Hematopoietic multipotent progenitor cell treated with erythropoietin and hydrocortisone succinate and interleukin-3 and kit ligand, for 15 days (in vitro differentiated cells): Measurements from ENCODE around the gene MAPK8.
"Not testable (repeated sequence)": the region's sequence is repeated elsewhere in the genome, so short reads cannot be mapped to it uniquely, and the experiment has no call there.

Source experiments
- DNase-seq: peaks from one replicate; pipeline ENCODE4 v3.0.0-alpha.2; 2015; ENCODE audit warnings: low spot score

The MAPK8 gene

DNA sequence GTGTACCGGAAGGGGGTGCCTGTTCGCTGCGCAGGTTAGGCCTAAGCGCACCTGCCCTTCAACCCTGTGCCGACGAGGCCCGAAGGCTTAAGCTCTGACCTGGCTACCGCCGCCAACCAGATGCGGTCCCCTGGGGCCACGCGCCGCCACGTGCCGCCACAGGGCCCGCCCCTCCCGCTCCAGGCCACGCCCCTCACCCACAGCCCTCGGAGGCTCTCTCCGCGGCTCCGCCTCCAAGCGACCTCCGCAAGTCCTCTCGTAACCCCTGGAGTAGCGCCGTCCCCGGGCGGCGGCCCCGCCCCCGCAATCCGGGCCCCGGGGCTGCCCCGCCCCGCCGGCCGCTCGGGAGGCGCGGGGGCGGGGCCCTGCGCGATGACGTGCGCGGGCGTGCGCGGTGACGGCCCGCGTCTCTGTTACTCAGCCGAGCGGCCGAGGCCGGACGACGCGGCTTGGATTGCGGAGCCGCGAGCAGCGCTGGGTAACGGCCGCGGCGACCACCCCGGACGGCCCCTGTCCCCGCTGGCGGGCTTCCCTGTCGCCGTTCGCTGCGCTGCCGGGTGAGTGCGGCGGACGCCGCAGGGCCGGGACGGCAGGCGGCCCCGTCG, at the start of gene MAPK8:
TSS of gene MAPK8 (plus strand) at position 413 of the 605 bp plus-strand sequence. CDS start 94,984 bp downstream, outside the sequence.
- peak; percentile 93 for DNase-seq

DNA sequence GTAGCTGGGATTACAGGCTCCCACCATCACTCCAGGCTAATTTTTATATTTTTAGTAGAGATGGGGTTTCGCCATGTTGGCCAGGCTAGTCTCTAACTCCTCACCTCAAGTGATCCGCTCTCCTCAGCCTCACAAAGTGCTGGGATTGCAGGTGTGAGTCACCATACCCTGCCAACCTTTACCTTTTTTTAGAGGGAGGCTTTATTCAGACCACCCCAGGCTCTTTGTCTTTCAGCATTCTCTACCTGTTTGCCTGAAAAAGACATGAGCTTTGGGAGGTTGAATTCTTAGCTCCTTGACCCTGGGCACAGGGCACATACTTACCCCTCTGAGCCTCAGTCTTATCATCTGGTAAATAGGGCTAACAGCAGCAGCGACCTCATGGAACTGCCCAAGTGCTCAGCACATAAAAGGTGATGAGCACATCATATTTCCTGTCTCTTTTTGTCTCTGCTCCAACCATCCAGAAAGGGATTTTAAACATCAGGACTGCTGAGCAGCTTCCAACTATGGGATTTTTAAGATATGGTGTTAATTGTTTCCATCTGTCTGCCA, 49.0 kb upstream of the MAPK8 start:
- no peak for DNase-seq

DNA sequence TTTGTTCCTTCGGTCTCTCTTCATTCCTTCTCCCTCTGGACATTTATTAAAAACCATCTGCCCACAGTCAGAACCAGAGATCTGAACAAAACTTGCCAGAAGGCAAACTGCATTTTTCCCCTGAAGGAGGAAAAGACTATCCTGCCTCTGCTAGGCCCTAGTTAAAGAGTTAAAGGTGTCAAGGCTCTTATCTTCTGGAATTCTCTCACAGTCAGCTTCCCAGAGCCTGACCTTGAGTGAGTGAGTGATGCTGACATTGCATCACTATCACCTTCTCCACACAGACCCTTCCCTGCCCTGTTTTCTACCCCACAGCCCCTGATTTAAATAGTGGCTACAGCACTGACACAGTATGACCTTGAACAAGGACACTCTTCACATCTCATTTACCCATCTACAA, 48.4 kb upstream of the MAPK8 start:
- DNase-seq = no peak

DNA sequence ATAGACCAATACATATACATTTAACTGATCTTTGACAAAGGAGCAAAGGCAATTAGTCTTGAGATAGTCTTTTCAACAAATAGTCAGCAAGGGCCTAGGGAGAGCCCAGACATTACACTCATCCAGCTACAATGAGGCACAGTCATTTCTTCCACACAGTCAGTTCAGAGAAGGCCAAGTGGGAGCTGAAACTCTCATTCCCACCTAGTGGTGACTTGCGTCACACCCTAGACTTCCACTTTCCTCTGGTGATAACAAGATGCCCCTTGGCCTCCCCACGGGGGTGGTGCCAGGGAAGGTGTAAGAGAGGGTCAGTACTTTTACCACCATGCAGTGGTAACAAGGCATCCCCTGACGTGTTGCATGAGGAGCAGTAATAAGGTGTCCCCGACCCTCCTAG, 39.9 kb upstream of the MAPK8 start:
- no peak for DNase-seq

DNA sequence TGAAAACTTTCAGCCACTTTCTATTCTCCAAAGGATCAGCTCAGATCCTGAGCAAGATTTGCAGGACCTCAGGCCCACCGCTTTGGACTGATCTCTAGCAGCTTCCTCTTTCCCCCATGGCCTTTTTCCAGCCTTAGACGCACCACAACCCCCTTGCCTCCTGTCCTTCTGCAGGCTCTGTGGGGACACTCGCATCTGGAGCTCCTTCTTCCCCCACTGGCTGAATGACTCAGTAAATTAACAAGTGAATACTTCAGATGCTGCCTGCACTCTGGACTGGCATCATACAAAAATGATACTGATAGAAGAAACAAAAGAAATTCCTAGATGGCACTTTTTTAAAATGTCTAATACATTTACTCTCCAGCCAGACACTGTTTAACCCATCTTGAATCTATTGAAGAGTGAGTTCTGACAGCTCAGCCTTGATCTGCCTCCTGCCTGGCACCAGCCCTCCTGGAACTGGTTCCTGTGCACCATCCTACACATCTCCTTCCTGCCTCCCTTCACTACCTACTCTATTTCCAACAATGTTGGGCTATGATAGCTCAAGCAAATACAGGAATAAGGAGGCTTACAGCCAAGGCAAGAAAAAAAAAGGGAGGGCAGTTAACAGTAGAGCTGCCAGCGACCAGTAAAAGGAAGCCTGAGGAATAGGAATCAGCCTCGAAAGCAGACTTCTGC, 35.3 kb upstream of the MAPK8 start:
- DNase-seq = no peak

DNA sequence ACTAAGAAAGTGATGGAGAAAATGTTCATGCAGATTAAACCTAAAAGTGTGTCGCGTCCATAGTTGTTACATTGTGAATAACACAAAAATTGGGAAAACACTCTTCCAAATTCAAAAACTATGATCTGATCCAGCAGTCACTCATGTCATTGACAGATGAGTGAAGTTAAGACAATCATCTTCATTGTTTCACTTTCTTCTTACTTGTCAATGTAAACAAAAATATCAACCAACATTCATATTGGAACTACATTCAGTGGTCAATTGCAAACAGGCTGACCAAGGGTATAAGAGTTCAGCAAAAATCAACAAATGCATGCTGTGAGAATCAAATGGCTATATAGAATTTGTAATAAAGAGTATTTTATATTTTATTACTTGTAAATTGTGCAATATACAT, 33.8 kb upstream of the MAPK8 start:
- no peak for DNase-seq

GRCh38 chr10:48273741-48274140, 32.7 kb upstream of the MAPK8 start:
- DNase-seq = no peak

GRCh38 chr10:48274636-48275035, 31.8 kb upstream of the MAPK8 start, which contains the start of gene FRMPD2:
Gene FRMPD2, minus strand, starts transcription at chr10:48274696. Its CDS starts 129 bp downstream, at chr10:48274567.
- DNase-seq = no peak

GRCh38 chr10:48277093-48277492, 29.4 kb upstream of the MAPK8 start:
- no peak for DNase-seq

- no peak for DNase-seq
Observed at GRCh38 chr10:48279081-48279751, 27.3 kb upstream of the MAPK8 start.

DNA sequence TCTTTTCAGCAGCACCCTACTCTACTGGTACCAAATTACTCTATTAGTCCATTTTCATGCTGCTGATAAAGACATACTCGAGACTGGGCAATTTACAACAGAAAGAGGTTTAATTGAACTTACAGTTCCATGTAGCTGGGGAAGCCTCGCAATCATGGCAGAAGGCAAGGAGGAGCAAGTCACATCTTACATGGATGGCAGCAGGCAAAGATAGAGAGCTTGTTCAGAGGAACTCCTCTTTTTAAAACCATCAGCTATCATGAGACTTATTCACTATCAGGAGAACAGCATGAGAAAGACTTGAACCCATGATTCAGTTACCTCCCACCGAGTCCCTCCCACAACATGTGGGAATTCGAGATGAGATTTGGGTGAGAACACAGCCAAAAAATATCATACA, 24.8 kb upstream of the MAPK8 start:
- DNase-seq = not testable (repeated sequence)

DNA sequence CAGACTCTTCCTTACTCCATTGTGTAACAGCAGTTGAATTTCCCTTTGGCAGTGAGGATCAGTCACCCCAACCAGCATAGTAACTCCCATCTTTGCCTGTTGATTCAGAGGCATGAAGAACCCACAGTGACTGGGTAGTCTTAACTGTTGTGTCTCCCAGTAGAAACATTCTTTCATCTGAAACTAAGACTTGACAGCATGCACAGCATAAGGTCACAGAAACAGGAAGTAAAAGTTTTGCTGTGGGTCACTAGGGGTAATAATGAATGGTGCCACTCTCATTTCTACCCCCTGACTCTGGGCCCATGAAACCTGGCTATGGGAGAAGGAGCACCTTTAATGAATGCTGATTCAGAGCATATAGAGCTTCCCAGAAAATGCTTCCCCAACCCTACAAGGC, 23.6 kb upstream of the MAPK8 start:
- DNase-seq = no peak

- DNase-seq = no peak
Observed at GRCh38 chr10:48284002-48284546, 22.4 kb upstream of the MAPK8 start.

GRCh38 chr10:48284811-48285210, 21.7 kb upstream of the MAPK8 start:
- DNase-seq = no peak

- DNase-seq = no peak
Observed at GRCh38 chr10:48285710-48286109, 20.8 kb upstream of the MAPK8 start.

- DNase-seq = no peak
Observed at GRCh38 chr10:48286356-48286755, 20.1 kb upstream of the MAPK8 start.

DNA sequence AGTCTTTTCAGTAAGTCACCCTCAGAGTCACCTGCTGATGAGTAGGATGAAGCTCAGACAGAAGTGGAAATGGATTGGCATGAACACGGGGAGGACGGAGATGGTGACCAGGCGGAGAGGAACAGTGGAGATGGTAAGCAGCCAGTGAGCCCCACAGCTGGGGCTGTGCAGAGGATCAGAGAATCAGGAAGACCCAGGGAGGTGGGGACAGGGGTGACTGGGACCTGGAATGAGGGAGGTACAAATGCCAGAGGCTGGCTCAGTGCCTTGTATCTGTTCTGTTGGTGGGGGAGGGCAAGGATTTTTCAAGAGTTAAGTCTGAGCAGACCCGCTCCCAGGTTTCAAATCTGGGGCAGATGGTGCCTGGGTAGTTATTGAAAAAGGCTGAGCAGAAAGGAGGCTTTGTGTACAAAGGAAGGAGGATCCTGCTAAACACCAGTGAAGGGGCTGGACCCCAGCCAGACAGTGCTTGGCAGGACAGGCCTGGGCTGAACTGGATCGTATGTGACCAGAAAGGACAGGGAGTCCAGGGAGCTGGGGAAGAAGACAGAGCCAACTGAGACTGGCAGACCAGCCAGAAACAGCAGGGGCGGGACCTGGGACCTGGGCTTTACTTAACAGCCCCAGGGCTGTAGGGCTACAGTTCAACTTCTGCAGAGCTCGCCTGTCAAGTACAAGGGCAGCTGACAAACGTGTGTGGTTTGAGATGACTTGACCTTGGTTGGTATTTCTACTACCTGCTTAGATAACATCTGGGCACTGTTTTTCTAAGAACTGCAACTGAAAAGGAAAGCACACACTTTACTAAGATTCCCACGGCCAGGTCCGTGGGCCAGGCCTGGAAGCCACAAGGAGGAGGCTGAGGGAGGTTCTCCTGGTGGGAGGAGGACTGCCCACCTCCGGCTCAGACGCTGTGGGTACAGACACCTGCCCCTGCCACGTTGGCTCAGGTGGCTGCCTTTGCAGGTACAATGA, 18.8 kb upstream of the MAPK8 start:
- DNase-seq = no peak

GRCh38 chr10:48288661-48289060, 17.8 kb upstream of the MAPK8 start:
- DNase-seq = no peak

- peak; percentile 34 for DNase-seq
Observed at GRCh38 chr10:48289501-48290238, 16.8 kb upstream of the MAPK8 start.

DNA sequence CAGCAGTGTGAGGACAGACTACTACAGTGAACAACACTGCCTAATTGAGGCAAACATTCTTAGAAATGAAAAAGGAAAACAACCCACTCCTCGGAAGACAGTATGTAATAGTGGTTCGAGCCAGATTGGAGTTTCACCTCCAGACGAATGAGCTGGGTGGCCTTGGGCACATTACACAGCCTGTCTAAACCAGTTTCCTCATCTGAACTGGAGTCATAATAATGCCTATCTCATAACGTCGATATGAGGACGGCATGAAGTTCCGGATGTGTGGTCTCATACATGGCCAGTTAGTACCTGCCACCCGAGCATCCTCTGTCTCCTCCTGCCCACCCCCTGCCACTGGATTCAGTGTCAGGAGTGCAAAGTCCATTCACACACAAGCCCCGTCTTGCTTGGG, 16.2 kb upstream of the MAPK8 start:
- DNase-seq = no peak

- no peak for DNase-seq
Observed at GRCh38 chr10:48291190-48291589, 15.3 kb upstream of the MAPK8 start.
